ENCODE results near the gene BIN1. TPM values are rescaled to one million over a fixed set of nuclear protein-coding genes. Genes with fewer than 3 reads are reported as not detected.

The BIN1 gene
- total and polyA plus RNA-seq, 2 donors (not counting 1 experiment from before 2014, with no cell fraction given): 90.6 to 92.3 TPM

GRCh38 chr2:127105656-127106456 lies 1.1 kb downstream of the BIN1 start:
- Histone ChIP-seq H3K9me3 (ENCODE audit: control extremely low read depth in 1 of 3, control insufficient read depth in 2 of 3, insufficient read depth in 1 of 3, low read length in 2 of 3) (no peaks in the 10 kb centered on the region), H3K36me3 (replicated peaks in 1 of 2; ENCODE audit: control extremely low read depth in 1 of 2, control insufficient read depth in 1 of 2, extremely low read depth in 1 of 2, insufficient read depth in 2 of 2, low read length in 1 of 2) (no peaks in the 10 kb centered on the region), H3K4me1 (ENCODE audit: control insufficient read depth in 2 of 2, insufficient read depth in 2 of 2, low read length in 2 of 2) (peaks cover 21 to 29% of the 10 kb centered on the region in 2 donors), H2AFZ (ENCODE audit: insufficient read depth, low read depth, low read length, poor library complexity, severe bottlenecking) (peak overlapping the region; percentile 90), H3K4me2 (replicated peaks; ENCODE audit: low read depth, low read length, poor library complexity, severe bottlenecking) (peak overlapping the region; percentile 99), H3K9ac (ENCODE audit: low read length) (peak overlapping the region; percentile 73), H3K4me3 (ENCODE audit: control extremely low read depth in 1 of 5, extremely low read depth in 1 of 5, insufficient read depth in 1 of 5, low read depth in 2 of 5, low read length in 4 of 5) (peak overlapping the region; percentile 23 to 91 (median 69)), H3K27ac (ENCODE audit: low read length in 2 of 2) (no peak overlapping the region), H3K27me3 (replicated peaks in 1 of 4; ENCODE audit: control extremely low read depth in 1 of 4, control insufficient read depth in 3 of 4, insufficient read depth in 4 of 4, low read length in 3 of 4) (peaks cover 0 to 26% (median 7%) of the 10 kb centered on the region in 4 experiments), H3K79me2 (ENCODE audit: control insufficient read depth, insufficient read depth, low read length) (no peaks in the 10 kb centered on the region), H4K20me1 (ENCODE audit: control insufficient read depth, insufficient read depth, low read length, poor library complexity, severe bottlenecking) (no peaks in the 10 kb centered on the region)
- Mint-ChIP-seq H3K9me3 (ENCODE audit: insufficient read depth) (no peaks in the 10 kb centered on the region), H3K4me3 (peak overlapping the region; percentile 78), H3K27me3 (peaks cover 4% of the 10 kb centered on the region), H3K4me1 (peaks cover 13% of the 10 kb centered on the region), H3K27ac (no peak overlapping the region)
- DNase-seq (no peak), ATAC-seq (ENCODE audit: low read depth) (no peak)
- intact Hi-C loops (cut with micrococcal nuclease): loop anchor here (2.0 kb wide), 1 partner anchor 23 kb away; no protein-coding TSS in a partner anchor
- CTCF ChIA-PET: interaction anchor here (1.0 to 2.5 kb wide), 5 partner anchors 10 to 91 kb away, joined by 3 to 11 read pairs (median 5); no protein-coding TSS in a partner anchor
- POLR2A ChIA-PET: interaction anchor here (1.1 to 2.5 kb wide), 3 partner anchors 21 to 39 kb away, joined by 3 to 7 read pairs (median 4); no protein-coding TSS in a partner anchor
- TF ChIP-seq CTCF (IDR thresholded peaks at IDR 0.05) (no peak), EZH2 (IDR thresholded peaks at IDR 0.05; ENCODE audit: borderline replicate concordance, insufficient read depth, low read depth, low read length, poor library complexity, severe bottlenecking) (no peak)
- 4% methylated on average over 48 of the region's 51 CpGs for WGBS (ENCODE audit: insufficient coverage)
